ENCODE measurements around the gene GPATCH1. TPM values are rescaled to one million over a fixed set of nuclear protein-coding genes. Genes with fewer than 3 reads are reported as not detected.

GPATCH1 gene, protein sequence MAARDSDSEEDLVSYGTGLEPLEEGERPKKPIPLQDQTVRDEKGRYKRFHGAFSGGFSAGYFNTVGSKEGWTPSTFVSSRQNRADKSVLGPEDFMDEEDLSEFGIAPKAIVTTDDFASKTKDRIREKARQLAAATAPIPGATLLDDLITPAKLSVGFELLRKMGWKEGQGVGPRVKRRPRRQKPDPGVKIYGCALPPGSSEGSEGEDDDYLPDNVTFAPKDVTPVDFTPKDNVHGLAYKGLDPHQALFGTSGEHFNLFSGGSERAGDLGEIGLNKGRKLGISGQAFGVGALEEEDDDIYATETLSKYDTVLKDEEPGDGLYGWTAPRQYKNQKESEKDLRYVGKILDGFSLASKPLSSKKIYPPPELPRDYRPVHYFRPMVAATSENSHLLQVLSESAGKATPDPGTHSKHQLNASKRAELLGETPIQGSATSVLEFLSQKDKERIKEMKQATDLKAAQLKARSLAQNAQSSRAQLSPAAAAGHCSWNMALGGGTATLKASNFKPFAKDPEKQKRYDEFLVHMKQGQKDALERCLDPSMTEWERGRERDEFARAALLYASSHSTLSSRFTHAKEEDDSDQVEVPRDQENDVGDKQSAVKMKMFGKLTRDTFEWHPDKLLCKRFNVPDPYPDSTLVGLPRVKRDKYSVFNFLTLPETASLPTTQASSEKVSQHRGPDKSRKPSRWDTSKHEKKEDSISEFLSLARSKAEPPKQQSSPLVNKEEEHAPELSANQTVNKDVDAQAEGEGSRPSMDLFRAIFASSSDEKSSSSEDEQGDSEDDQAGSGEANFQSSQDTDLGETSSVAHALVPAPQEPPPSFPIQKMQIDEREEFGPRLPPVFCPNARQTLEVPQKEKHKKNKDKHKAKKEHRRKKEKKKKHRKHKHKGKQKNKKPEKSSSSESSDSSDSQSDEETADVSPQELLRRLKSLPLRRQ
- 7.3 and 9.2 TPM in 2 replicates for total RNA-seq

DNA sequence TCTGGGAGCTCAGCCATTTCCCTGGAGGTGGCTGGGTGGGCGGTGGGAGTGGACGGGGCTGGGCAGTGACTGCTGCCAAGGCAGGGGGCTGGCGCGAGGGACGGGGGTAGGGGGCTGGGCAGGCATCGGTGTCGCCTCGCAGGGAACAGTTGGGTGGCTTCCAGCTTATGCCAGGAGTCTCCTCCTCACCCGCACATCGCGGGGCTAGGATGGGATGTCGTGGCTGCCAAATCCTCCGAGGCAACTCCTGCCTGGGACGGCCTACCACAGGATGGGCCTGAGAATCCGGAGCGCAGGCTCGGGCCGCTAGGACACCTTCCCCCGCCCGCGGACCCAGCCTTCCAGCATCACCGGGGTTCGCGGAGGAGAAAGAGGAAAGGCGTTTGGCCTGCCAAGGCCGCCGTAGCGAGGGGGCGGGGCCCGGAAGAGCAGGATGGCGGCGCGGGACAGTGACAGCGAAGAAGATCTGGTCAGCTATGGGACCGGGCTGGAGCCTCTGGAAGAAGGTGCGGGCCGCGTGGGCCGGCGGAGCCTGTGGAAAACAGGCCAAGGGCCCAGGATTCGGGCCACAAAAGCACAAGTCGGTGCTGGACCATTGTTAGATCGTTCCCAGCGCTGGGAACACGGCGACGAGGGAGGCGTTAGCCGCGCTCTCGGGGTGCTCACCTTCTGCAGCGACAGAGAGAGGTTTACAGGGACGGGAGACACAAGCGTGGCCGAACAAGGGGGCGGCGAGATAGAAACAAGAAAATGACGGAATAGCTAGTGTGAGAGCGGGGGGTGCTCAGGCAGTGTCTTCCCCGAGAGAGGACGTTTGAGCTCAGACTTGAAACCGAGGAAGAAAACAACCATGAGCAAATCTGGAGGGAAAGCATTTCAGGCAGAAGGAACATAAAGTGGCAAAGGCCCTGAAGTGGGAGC, at the start of gene GPATCH1:
Gene GPATCH1 (plus strand): TSS at position 421 of the 921 bp plus-strand sequence. CDS start 13 bp downstream, at position 434.

GRCh38 chr19:33064792-33065550, 16.0 kb upstream of the GPATCH1 start, which contains the start of gene RHPN2:
TSS of gene RHPN2 (minus strand) at chr19:33064888. CDS start at chr19:33064852, 36 bp downstream.

GRCh38 chr19:33132021-33132420, 51.0 kb downstream of the GPATCH1 start, which contains the start of gene WDR88:
TSS of gene WDR88 (plus strand) at chr19:33132114. CDS start at chr19:33132170, 56 bp downstream.

Other genes starting within 250 kb of the GPATCH1 start
- 0.50 TPM in 1 of 2 replicates, not detected in the other for gene SLC7A9, start 211.4 kb upstream of the GPATCH1 start, total RNA-seq
- 9.9 and 17.3 TPM in 2 replicates for gene CEP89, start 109.2 kb upstream of the GPATCH1 start, total RNA-seq
- gene FAAP24, start 108.9 kb upstream of the GPATCH1 start, total RNA-seq = 2.2 and 3.6 TPM in 2 replicates
- 2.2 and 3.0 TPM in 2 replicates for gene RHPN2, start 16.3 kb upstream of the GPATCH1 start, total RNA-seq
- not detected in 2 replicates for gene WDR88, start 50.9 kb downstream of the GPATCH1 start, total RNA-seq
- 36.2 and 60.9 TPM in 2 replicates for gene LRP3, start 113.1 kb downstream of the GPATCH1 start, total RNA-seq
- gene SLC7A10, start 144.7 kb downstream of the GPATCH1 start, total RNA-seq = not detected in 2 replicates
- gene CEBPA, start 221.4 kb downstream of the GPATCH1 start, total RNA-seq = 0.15 and 0.66 TPM in 2 replicates

All from smooth muscle cell of trachea (primary cell).